ENCODE measurements around the gene FAHD2A.
"Not testable (repeated sequence)": the region's sequence is repeated elsewhere in the genome, so short reads cannot be mapped to it uniquely, and the experiment has no call there.

FAHD2A gene, protein sequence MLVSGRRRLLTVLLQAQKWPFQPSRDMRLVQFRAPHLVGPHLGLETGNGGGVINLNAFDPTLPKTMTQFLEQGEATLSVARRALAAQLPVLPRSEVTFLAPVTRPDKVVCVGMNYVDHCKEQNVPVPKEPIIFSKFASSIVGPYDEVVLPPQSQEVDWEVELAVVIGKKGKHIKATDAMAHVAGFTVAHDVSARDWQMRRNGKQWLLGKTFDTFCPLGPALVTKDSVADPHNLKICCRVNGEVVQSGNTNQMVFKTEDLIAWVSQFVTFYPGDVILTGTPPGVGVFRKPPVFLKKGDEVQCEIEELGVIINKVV

DNA sequence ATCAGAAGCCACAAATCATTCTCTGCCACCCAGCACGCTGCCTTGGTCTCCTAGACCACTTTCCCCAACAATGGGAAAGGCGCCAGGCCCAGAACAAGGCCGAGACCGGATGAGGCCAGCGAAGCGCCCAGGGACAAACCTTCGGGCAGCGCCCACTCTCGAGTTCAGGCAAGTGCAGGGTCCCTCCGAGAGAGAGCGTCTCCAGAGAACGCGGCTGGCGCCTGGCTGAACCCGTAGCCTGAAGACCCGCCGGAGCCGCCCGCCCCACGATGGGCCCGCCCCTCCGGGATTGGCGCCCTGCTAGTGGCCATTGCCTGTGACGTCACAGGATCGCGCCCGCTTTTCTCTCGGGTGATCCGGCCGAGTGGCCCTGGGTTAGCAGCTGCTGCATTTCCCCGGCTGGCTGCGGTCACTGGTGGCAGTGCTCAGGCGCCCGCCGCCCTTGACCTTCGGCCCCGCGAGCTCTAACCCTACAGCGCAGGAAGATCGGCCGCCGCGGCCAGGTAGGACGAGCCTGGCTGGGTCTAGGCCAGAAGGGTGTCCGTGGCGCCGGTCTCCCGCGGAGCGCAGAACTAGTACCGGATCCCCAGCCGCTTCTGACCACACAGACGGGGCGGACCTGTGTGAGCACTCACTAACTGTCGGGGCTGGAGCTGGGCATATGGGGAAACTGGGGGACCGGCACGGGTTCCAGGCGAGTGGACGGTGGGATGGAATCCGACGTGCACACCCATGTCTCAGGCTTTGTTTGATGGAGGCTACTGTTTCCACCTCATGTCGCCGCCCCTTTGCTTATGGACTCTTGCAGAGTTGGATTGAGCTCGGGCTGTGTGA lies at the start of gene FAHD2A:
Gene FAHD2A, plus strand, starts transcription at position 339 of the 834 bp plus-strand sequence. CDS start 2,851 bp downstream, outside the sequence.
- peak; percentile 85 to 94 (median 88) for DNase-seq (ENCODE audit: low read depth in 3 of 3)

DNA sequence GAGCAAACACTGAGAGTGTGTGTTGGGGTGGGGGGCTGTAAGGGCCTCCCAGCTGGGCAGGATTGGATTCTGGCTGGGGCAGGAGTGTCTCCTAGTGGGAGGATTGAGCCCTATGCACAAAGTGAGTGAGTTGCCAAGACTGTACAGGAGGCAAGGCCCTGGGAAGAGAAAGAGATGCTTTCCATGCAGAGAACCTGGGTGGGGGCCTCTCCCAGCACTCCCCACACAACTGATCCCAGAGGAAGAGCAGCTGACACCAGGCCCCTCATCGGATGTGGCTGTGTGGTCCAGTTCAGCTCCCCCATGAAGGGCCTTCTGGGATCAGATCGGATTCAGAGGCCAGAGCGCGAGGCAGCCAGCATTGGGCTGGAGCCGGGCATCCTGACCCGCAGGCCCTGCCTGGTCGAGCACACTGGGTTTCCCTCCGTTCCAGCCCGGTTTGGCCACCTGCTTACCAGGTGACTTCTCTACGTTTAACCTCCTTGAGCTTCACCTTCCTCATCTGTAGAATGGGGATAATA lies 49.4 kb upstream of the FAHD2A start:
- no peak for DNase-seq (ENCODE audit: low read depth in 3 of 3)

DNA sequence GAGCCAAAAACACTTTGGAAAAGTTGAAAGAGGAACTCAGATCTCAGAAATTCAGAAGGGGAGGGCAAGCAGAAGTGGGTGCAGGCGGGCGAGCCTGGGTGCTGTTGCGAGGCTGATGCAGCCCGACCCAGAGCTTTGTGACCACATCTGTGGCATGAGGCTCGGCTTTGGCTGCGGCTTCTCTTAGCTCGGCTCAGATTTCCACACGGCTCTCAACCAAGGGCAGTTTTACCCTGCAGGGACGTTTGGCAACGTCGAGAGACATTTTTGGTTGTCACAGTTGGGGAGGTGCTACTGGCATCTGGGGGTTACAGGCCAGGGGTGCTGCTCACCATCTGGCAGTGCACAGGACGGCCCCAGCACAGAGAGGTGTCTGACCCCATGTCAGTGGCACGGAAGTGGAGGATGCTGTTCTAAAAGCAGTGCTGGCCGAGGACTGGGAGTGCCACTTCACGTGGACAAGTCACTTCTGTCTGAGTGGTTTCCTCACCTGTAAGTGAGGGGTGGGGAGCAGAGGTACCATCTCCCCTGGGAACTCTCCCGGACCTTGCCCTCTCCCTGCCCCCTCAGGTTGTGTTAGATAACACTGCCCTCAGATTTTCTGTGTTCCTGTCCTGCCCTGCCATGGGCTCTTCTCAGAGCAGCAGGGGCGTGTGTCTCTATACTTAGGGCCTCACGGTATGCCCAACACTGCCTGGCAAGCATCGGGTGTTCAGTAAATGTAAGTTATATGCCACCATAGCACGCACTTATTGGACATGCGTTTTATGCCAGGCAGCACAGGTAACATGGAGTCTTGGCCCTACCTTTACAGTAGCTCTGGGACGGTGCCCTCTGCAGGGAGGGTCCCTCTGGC lies 48.7 kb upstream of the FAHD2A start:
- no peak for DNase-seq (ENCODE audit: low read depth in 3 of 3)

DNA sequence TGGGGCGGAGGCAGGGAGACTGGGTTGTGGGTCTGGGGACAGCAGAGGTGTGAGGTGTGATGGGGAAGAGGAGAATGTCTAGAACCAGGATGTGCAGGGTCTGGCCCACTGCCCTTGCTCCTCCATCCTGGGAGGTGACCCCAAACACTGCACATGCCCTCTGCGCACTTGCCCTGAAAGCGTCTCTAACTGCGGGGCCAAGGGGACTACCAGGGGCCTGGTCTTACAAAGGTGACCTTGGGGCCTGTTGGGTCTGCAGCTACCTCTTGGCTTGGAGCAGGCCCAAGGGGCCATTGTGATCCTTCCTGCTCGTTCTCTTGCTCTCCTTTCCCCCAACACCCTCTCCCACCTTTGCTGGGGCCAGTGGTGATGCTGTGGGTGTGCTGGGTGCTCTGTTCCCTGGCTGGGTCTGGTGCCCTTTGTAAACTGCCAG lies 48.0 kb upstream of the FAHD2A start:
- no peak for DNase-seq (ENCODE audit: low read depth in 3 of 3)

DNA sequence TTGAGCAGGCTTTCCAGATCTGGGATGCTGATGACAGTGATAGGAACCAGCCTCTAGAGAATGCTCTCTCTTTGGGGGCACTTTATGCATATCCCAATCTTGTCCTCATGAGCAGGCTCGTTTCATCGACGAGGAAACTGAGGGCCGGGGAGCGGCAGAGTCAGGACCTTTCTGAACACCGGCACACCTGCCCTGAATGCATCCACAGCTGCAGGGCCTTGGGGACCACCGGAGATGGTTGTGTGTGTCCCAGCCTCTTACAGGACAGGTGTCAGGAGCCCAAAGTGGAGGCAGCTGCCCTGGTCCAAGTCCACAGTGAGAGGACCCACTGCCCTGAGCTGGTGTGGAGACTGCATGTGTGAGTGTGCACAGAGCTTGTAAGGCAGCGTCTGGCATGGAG lies 47.6 kb upstream of the FAHD2A start:
- no peak for DNase-seq (ENCODE audit: low read depth in 3 of 3)

DNA sequence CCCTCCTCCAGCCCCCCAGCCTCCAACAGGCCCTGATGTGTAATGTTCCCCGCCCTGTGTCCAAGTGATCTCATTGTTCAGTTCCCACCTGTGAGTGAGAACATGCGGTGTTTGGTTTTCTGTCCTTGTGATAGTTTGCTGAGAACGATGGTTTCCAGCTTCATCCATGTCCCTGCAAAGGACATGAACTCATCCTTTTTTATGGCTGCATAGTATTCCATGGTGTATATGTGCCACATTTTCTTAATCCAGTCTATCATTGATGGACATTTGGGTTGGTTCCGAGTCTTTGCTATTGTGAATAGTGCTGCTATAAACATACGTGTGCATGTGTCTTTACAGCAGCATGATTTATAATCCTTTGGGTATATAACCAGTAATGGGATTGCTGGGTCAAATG lies 47.0 kb upstream of the FAHD2A start:
- DNase-seq (ENCODE audit: low read depth in 3 of 3) = not testable (repeated sequence)

DNA sequence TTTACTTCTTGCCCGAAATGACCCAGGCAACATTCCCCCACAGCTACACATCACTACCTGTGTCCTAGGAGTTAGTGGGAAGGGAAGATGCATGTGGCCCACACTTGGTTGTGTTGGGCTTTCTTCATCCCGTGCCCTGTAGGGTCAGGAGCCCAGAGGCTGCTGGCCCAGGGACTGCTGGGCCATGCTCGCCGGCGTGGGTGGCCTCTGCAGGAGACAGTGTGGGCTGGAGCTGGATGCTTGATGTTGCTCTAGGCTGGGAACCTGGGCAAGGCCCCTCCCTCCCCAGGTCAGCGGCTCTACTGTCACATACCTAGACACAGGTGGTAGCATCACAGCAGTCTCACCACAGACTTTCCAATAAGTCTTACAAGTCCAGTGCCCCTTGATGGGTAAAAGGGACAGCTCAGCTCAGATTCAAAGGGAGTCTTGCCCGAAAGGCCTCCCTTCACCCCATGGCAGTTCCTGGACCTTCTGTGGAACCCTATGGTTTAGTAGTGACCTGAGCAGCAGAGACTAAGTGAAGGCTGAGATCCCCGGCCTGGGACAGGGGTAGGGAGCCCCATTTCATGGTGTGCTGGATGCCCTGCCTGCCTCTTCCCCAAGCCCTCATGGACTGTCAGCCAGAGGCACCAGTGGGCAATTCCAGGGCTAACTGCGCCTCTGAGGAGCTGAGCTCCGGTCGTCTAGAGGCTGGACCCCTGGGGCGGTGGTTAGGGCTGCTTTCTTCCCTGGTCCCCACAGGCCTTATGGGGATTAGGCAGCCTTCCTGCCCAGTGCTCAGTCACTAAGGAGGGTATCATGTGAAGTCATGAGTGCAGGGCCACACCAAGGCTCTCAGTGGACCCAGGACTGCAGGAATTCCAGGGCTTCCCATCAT lies 45.4 kb upstream of the FAHD2A start:
- no peak for DNase-seq (ENCODE audit: low read depth in 3 of 3)

DNA sequence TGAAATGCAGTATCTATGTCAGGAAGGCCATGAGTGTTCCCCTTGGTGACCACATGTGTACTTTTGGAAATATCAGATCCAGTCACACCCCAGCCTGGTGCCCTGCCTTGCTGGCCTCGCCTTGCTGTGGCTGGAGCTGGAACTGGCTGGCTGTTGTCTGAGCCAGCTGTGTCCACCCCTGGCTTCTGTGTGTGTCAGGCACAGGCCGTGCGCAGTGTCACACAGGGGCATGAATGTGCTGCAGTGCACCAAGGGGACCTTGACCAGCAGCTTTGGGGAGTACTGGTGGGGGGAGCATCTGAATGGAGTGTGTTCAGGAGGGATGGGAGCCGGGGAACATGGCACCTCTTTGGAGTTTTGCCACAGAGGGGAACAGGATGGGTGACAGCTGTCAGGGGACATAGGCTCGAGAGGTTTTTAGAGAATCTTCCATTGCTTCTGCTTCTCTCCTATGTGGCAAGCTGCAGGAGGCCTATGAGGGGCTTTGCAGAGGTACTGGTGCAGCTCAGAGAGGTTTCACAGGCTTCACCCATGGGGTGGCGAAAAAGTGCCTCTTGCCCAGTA lies 44.7 kb upstream of the FAHD2A start:
- no peak for DNase-seq (ENCODE audit: low read depth in 3 of 3)

DNA sequence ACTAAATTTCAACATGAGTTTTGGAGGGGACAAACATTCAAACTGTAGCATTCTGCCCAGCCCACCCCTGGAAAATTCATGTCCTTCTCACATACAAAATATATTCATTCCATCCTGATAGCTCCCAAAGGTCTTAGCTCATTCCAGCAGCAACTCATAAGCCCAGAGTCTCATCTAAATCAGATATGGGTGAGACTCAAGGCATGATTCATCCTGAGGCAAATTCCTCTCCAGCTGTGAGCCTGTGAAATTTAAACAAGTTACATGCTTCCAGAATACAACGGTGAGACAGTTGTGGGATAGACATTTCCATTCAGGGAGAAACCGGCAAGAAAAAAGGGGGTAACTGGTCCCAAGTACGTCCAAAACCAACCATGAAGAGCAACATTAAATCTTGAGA lies 43.5 kb upstream of the FAHD2A start:
- no peak for DNase-seq (ENCODE audit: low read depth in 3 of 3)

DNA sequence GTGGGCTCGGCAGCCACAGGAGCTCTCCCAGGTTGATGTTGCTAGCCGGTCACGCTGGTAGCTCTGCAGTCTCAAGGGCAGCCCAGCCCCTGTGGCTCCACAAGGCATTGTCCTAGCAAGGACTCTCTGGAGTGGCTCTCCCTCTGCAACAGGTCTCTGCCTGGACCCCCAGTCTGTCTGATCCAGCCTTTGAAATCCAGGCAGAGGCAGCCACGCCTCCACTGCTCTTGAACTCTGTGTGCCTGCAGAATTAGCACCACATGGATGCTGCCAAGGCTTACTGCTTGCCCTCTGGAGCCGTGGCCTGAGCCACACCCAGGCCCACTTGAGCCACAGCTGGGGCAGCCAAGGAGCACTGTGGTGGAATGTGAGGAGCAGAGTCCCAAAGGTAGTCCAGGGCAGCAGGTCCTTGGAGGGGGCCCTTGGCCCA lies 43.0 kb upstream of the FAHD2A start:
- no peak for DNase-seq (ENCODE audit: low read depth in 3 of 3)

DNA sequence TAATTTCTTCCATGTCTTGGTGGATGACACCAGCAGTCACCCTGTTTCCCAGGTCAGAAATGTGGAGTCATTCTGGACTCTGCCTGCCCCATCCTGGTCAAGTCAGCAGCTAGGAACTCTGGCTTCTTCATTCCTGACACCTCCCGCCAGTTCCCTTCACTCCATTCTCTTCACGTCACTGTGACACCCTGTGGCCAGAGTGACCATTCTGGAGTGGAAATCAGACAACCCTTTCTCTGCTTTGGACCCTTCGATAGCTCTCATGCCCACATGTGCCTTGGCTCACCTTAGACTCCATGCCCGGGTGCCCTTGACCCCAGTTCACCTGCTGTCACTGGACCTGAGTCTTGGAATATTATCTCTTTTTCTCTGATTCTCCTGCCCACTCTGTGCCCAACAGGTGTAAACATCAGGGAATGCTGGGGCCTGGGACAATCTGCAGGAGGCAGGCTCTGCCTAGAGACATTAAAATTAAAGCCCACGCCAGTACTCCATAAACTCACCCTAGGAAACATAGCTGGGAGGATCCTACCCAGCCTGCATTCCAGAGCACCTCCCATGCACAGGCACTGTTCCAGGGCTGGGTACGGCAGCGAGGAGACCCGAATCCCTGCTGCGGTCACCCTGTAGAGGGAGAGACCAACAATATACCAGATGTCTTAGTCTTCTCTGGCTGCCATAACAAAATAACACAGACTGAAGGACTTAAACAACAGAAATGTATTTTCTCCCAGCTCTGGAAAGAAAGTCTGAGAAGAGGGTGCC lies 41.1 kb upstream of the FAHD2A start:
- no peak for DNase-seq (ENCODE audit: low read depth in 3 of 3)

DNA sequence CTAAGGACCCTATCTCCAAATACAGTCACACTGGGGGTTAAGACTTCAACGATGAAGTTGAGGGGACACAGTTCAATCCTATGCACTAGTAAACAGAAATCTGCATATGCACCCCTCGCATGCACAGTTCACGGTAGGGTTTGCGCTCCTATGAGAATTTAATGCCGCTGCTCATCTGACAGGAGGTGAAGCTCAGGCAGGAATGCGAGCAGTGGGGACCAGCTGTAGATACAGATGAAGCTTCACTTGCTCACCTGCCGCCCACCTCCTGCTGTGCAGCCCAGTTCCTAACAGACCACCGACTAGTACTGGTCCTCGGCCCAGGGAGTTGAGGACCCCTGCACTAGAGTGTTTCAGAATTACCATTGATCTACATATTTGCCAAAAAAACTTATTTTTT lies 40.0 kb upstream of the FAHD2A start:
- DNase-seq (ENCODE audit: low read depth in 3 of 3) = no peak

DNA sequence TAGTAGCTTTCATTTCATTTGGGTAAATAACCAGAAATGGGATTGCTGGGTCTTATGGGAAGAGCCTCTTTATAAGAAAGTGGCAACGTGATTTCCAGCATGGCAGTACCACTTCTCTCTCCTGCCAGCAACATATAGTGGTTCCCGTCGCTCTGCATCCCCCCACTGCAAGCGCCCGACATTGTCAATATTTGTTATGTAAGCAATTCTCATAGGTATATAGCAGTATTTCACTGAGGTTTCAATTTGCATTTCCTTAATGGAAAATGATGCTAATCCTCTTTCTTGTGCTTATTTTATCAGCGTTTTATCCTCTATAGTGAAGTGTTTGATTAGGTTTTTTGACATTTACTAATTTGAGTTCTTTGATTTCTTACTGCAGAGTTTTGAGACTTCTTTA lies 36.0 kb upstream of the FAHD2A start:
- DNase-seq (ENCODE audit: low read depth in 3 of 3) = no peak

DNA sequence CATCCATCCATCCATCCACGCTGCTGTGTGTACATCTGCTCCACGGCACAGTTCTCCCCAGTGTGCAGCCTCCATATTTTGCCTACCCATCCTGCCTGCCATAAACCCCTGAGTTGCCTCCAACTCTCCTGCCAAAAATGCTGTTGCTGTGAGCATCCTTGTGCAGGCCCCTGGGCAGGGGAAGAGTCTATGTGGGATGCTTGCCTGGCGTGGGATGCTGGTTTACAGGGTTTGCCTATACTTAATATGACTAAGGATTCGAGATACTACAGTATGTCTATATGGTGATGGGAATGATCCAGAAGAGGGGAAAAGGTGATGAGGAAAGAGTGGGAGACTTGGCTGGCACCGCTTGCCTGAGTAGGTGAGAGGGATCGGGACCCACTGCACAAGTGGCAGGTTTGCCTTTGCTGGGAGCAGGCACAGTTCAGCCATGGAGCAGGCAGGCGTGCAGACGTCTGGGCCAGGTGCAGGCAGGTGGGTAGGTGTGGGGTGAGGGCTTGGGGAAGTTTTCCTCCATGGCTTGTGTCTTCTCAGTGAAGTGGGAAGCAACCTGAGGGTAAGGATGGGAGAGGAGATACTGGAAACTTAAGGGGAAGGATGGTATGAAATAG lies 30.2 kb upstream of the FAHD2A start:
- DNase-seq (ENCODE audit: low read depth in 3 of 3) = no peak

DNA sequence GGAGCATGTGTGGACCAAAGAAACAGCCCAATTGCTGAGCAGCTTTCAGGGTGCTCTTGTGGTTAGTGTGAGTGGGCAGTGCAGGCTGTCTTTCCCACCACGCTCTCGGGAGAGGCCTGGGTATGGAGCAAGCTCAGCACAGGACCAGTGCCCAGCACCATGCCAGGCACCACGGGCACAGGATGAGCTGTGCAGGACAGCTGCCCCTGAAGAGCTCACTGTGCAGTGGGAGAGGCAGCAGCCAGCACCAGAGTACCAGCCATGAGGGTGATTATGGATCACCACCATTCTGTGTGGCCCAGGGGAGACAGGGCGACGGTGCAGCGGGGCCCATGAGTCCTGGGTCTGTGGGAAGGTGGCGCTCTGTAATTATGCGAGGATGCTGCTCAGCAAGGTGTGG lies 29.7 kb upstream of the FAHD2A start:
- DNase-seq (ENCODE audit: low read depth in 3 of 3) = no peak

DNA sequence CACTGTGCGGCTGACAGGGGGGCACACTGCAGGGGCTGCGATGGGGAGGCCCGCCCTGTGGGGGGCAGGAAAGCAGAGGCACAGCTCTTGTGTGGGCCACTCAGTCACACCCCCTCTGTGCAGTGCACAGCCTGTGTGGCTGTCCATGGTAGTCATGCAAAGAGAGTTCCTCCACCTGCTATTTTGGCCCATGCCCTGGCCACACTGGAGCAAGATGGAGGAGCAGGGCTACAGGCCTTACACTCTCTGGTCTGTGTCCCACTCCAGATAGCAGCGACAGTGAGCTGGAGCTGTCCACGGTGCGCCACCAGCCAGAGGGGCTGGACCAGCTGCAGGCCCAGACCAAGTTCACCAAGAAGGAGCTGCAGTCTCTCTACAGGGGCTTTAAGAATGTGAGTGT lies 28.5 kb upstream of the FAHD2A start:
- no peak for DNase-seq (ENCODE audit: low read depth in 3 of 3)

DNA sequence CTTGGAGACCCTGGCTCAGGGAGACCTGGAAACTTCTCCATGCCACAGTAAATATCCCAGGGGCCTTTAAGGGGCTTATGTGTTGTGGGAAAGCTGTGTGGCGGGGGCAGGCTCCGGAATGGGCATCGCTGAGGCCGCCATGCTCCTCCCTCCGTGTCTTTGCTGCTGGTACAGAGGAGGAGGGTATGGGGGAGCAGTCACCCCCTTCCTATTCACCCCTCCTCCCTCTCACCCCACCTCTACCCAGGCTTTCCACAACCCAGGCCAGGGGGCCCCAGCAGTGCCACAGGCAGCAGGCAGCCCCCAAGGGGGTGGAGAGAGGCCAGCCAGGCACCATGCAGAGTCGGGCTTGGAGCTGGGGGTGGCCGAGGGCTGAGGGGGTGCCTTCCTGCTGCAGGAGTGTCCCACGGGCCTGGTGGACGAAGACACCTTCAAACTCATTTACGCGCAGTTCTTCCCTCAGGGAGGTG lies 28.0 kb upstream of the FAHD2A start:
- DNase-seq (ENCODE audit: low read depth in 3 of 3) = no peak

DNA sequence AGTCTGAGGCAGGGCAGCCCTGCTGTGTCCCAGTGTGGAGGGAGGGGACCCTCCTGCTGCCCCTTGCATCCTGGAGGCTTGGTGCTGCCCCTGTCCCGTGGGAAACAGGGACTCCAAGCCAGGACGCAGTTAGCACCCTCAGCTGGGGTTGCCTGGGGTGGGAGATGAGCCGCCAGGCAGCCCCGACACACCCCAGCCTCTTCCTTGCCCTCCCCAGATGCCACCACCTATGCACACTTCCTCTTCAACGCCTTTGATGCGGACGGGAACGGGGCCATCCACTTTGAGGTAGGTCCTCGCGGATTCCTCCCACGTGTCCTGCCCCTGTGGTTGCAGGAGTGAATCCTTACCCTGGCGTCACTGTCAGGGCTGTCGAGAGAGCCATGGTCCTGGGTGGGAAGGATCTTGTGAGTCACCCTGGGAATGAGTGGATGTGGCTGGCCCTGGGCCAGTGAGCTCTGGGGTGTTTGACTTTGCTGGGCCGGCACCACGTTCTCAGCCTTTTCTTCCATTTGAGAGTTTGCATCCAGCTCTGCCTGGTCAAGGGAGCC lies 27.5 kb upstream of the FAHD2A start:
- DNase-seq (ENCODE audit: low read depth in 3 of 3) = no peak
